CMK (cell line): ENCODE results near the gene KIF26A.

ENCODE experiments used
- DNase-seq: peaks from one replicate; pipeline ENCODE4 v3.0.0-alpha.2; 2010; ENCODE audit warnings: low read depth

KIF26A gene

GRCh38 chr14:104209985-104210816 lies 71.8 kb downstream of the KIF26A start:
- no peak for DNase-seq

DNA sequence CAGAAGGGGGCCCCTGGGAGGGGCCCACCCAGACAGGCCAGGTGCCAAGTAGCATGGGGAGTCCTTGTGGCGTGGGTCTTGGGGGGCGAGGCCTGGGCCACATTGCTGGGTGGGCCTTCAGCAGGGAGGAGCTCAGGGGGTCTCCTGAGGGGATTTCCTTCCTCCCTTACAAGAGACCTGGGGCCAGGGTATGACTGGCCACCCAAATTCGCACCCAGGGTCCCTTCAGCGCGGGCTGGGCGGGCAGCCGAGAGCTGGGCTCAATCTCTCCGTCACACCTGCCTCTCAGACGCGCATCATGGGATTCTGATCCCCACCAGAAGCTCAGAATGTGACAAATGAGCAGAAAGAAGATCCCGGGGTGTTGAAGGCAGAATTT lies 72.4 kb downstream of the KIF26A start:
- no peak for DNase-seq

DNA sequence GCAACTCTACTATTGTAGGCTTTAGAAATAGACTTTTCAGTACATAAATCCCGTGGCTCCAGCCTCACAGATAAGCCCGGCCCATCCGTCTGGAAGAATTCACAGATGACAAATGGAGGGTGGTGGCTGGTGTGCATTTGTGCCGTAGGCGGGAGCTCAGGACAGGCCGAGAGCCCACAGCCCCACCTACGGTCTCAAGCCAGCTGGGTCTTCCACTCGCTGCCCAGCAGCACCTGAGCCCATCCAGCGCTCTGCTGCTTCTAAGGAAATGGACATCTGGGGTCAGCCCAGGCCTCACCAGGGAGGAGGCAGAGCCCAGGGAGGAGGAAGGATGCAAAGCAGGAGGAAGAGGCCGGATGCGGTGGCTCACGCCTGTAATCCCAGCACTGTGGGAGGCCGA lies 72.8 kb downstream of the KIF26A start:
- no peak for DNase-seq

GRCh38 chr14:104211741-104212140 lies 73.4 kb downstream of the KIF26A start:
- DNase-seq = no peak

- DNase-seq = no peak
Observed at GRCh38 chr14:104212206-104213095, 74.1 kb downstream of the KIF26A start.

- DNase-seq = no peak
Observed at GRCh38 chr14:104213301-104214034, 75.1 kb downstream of the KIF26A start.

- no peak for DNase-seq
Observed at GRCh38 chr14:104214431-104215218, 76.2 kb downstream of the KIF26A start.

DNA sequence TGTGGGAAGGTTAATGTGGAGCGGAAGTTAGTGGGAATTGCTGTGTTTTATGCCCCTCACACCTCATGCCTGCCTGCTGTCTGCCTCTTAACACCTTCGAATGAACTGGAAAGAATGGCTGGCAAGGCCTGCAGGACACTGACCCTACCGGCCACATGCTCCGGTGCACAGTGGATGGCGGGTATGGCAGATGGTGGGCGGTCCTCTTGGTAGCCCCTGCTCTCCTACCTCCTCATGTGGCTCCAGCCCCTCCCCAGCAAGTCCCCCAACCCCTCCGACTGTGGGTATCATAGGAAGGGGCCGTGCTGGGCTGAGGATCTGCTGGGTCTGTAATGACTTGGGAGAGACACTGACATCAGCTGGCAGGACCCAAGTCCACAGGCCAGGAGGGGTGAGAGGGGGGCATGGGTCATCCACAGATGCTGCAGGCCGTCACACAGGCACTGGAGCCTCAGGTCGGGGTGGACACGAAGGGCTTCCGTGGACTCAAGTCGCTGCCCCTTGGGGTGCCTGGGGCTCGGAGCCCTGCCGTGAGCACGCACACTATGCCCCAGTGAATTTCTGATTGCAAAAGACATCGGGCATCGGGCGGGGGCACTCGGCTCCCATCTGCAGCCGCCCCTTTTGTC lies 77.4 kb downstream of the KIF26A start:
- DNase-seq = no peak

- no peak for DNase-seq
Observed at GRCh38 chr14:104216457-104216856, 78.1 kb downstream of the KIF26A start.

DNA sequence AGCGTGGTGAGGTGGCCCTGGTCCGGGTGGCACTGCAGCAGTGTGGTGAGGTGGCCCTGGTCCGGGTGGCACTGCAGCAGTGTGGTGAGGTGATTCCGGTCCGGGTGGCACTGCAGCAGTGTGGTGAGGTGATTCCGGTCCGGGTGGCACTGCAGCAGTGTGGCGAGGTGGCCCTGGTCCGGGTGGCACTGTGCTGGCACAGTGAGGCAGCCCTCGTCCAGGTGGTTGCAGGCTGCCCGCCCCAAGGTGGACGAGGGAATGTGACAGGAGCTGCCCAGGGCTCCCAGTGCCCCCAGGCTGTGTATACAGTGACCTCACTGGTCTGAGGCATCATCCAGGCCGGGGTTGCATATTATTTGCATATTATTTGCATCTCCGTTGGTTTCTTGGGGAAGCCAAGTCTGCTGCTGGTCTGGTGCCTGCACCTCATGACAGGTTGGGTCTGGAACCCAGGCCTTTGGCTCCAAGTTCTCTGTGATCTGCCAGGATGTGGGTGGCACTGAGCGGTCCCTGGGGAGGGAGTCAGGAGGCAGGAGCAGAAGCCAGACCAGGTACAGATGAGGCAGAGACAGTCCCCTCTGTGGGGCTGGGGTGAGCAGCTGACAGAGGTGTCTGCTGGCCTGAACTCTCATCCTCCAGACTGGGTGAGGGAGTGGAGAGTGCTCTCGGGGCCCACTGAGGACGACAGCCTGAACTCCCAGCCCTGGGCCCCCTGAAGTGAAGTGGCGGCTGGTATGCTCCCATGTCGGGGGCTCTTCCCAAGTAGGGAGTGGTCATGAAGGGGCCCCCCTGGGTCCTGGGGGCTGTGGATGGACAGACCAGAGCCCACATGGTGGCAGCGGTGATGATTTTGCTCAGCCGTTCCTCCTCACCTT lies 79.3 kb downstream of the KIF26A start:
- no peak for DNase-seq

DNA sequence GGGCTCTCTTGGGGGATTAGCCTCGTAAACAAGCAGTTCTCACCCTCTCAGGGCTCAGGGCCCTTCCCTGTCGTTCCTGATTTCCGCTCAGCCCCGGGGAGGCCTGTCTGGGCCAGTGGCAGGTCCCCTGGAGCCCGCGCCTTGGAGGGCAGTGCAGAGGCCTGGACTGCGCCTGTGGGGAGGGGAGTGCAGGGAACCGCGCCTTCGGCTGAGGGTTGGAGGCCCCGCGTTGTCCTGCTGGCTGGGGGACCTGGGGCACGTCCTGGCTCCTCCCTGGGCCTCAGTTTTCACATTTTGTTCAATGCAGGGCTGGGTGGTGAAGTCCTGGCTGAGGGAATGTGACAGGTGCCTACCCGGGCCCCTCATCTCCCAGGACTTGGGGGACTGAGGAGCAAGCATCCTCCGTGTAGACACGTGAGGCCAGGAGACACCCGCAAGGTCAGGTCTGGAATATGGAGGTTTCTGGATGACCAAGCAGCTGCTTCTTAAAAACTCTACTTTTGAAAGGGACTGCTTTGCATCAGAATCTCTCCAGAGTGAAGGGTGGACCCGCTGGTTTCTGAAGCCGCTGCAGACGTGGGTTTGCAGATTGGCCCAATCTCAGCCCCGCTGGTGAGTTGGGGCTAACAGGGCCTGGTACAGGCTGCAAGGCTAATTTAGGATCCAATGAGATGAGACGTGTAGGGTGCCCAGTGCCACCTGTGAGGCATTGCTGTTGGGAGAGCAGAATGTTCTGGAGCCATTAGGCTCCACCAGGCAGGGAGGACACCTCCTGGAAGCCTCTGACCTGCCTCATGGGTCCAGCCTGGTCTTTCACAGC lies 80.2 kb downstream of the KIF26A start:
- DNase-seq = no peak

GRCh38 chr14:104219731-104220214 lies 81.4 kb downstream of the KIF26A start:
- no peak for DNase-seq

GRCh38 chr14:104220215-104221070 lies 82.1 kb downstream of the KIF26A start:
- no peak for DNase-seq

- DNase-seq = no peak
Observed at GRCh38 chr14:104221071-104221625, 82.8 kb downstream of the KIF26A start.

- DNase-seq = no peak
Observed at GRCh38 chr14:104221636-104222369, 83.4 kb downstream of the KIF26A start.

DNA sequence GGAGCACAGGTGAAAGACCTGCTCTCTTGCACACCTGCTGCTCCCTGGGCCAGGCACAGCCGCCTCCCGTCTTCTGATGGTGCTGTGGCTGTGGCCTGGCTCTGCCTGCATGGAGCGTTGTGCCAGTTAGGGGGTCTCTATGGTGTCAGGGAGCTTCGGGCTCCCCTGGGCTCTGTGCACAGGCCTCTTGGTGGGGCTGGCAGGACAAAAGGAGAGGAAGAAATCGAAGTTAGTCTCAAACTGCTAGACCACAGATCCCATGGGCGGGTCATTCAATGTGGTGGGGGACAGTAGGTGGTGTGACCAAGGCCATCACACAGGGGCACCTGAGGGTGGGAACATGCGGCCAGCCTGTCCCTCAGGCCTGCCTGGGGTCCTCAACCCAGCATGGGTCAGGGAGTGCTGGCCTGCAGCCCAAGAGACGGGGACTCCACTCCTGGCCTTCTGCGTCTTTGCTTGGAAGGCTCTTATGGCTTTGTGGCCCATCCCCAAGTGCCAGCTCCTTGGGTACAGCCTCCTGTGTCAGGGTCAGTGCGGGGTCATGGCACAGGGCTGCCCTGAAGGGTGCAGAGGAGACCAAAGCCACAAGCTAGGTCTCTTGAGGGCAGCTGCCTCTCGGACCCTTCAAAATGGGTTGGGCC lies 84.1 kb downstream of the KIF26A start:
- no peak for DNase-seq
